ENCODE results near the gene THSD4. TPM values are rescaled to one million over a fixed set of nuclear protein-coding genes. Genes with fewer than 3 reads are reported as not detected.

THSD4 gene
- total and polyA plus RNA-seq, 2 of the 8 experiments (the other 6 are each of a cell fraction or from before 2014, with no cell fraction given), result 2.5 to 6.2 TPM

GRCh38 chr15:71595846-71596553 is 480.7 kb downstream of the THSD4 start (continued):
- TF ChIP-seq EZH2 (IDR thresholded peaks at IDR 0.05; ENCODE audit: low read depth, low read length, severe bottlenecking) (no peak), SP1 (IDR thresholded peaks at IDR 0.05; ENCODE audit: low read depth, low read length) (no peak), HDAC2 (IDR thresholded peaks at IDR 0.05; ENCODE audit: borderline replicate concordance in 1 of 2, low read depth in 2 of 2, low read length in 2 of 2) (no peak), SIX5 (IDR thresholded peaks at IDR 0.05; ENCODE audit: low read depth, low read length) (no peak)
- TF ChIP-seq, protein P1, sequence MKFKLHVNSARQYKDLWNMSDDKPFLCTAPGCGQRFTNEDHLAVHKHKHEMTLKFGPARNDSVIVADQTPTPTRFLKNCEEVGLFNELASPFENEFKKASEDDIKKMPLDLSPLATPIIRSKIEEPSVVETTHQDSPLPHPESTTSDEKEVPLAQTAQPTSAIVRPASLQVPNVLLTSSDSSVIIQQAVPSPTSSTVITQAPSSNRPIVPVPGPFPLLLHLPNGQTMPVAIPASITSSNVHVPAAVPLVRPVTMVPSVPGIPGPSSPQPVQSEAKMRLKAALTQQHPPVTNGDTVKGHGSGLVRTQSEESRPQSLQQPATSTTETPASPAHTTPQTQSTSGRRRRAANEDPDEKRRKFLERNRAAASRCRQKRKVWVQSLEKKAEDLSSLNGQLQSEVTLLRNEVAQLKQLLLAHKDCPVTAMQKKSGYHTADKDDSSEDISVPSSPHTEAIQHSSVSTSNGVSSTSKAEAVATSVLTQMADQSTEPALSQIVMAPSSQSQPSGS (IDR thresholded peaks at IDR 0.05; ENCODE audit: low read length), result no peak

Measured in H1 (cell line).